ENCODE data around the gene CDK14. TPM values are rescaled to one million over a fixed set of nuclear protein-coding genes. Genes with fewer than 3 reads are reported as not detected.

Gene CDK14
- total and polyA plus RNA-seq, 2 of the 8 experiments (the other 6 are each of a cell fraction or from before 2014, with no cell fraction given) = 5.5 to 47.3 TPM

GRCh38 chr7:90761584-90761983, 165.5 kb downstream of the CDK14 start:
- no peak overlapping the region for H4K5ac ChIP-seq (ENCODE audit: insufficient read length, low read depth, low read length)
- H3K56ac ChIP-seq (replicated peaks; ENCODE audit: insufficient read length, low read depth, low read length) = no peak overlapping the region
- H3K36me3 ChIP-seq (ENCODE audit: control insufficient read depth in 2 of 4, insufficient read depth in 4 of 4, low read length in 3 of 4) = no peaks in the 10 kb centered on the region
- no peak overlapping the region for H3K14ac ChIP-seq (ENCODE audit: insufficient read length)
- H3K4me1 ChIP-seq (replicated peaks in 1 of 4; ENCODE audit: control insufficient read depth in 3 of 4, insufficient read depth in 4 of 4, low read length in 3 of 4) = peaks cover 0 to 5% (median 0%) of the 10 kb centered on the region in 4 experiments; a peak in 1 of 7 replicates
- no peak for DNase-seq (ENCODE audit: low read depth in 1 of 2, low spot score in 2 of 2)
- H2BK15ac ChIP-seq (ENCODE audit: low read length) = no peak overlapping the region
- H4K8ac ChIP-seq (ENCODE audit: extremely low read depth, insufficient read depth, low read length) = no peak overlapping the region
- no peaks in the 10 kb centered on the region for H3K27me3 ChIP-seq (replicated peaks in 1 of 4; ENCODE audit: control insufficient read depth in 3 of 4, extremely low read depth in 1 of 4, insufficient read depth in 3 of 4, low read length in 3 of 4)
- H2BK20ac ChIP-seq (ENCODE audit: low read length) = no peak overlapping the region
- H3K4ac ChIP-seq (replicated peaks; ENCODE audit: insufficient read length, low read depth, low read length) = no peak overlapping the region
- H4K20me1 ChIP-seq (replicated peaks in 1 of 2; ENCODE audit: control insufficient read depth in 1 of 2, insufficient read depth in 2 of 2, low read length in 2 of 2) = no peaks in the 10 kb centered on the region
- H3K4me2 ChIP-seq (ENCODE audit: insufficient read depth in 1 of 2, low read depth in 2 of 2, low read length in 2 of 2) = no peak overlapping the region
- no peak overlapping the region for H2BK120ac ChIP-seq (replicated peaks; ENCODE audit: low read depth, low read length)
- WGBS, 2 experiments (ENCODE audit: extremely low coverage in 1 of 2, insufficient coverage in 1 of 2, insufficient read length in 1 of 2, insufficient replicate concordance in 2 of 2, low coverage in 1 of 2, low lambda C conversion rate in 2 of 2, missing lambda C conversion rate in 1 of 2) = 77% methylated on average over 1 of the region's 1 CpG; no CpG with 5 or more reads in 1 of the 2 experiments
- ChIA-PET POLR2A (ENCODE audit: partially characterized antibody) (no interaction called here), CTCF (ENCODE audit: partially characterized antibody) (interaction anchor here (1.0 to 4.9 kb wide), 4 partner anchors 9 to 240 kb away, joined by 3 to 24 read pairs (median 5); no protein-coding TSS in a partner anchor)
- H3K4me3 ChIP-seq (ENCODE audit: extremely low read depth in 1 of 4, insufficient read depth in 2 of 4, low read depth in 3 of 4, low read length in 4 of 4) = no peak overlapping the region
- H2BK5ac ChIP-seq (ENCODE audit: low read depth, low read length) = no peak overlapping the region
- H3K27ac ChIP-seq (ENCODE audit: low read depth, low read length) = no peak overlapping the region
- no peak for FAIRE-seq
- no peaks in the 10 kb centered on the region for H3K79me2 ChIP-seq (ENCODE audit: control insufficient read depth in 1 of 2, insufficient read depth in 2 of 2, low read length in 2 of 2)
- H3K9me3 ChIP-seq (ENCODE audit: insufficient read depth in 2 of 2, low read depth in 1 of 2, low read length in 1 of 2) = no peaks in the 10 kb centered on the region
- H2AK5ac ChIP-seq (ENCODE audit: low read depth, low read length) = no peak overlapping the region
- H3K9ac ChIP-seq (replicated peaks in 1 of 4; ENCODE audit: extremely low read depth in 1 of 4, low read depth in 3 of 4, low read length in 3 of 4) = no peak overlapping the region
- H3K23me2 ChIP-seq (ENCODE audit: low read depth, low read length) = no peaks in the 10 kb centered on the region
- H3K79me1 ChIP-seq (ENCODE audit: low read depth, low read length) = no peaks in the 10 kb centered on the region
- H3K23ac ChIP-seq (ENCODE audit: insufficient read length) = no peak overlapping the region
- no peak overlapping the region for H3K18ac ChIP-seq (ENCODE audit: extremely low read depth, low read length)
- H2BK12ac ChIP-seq (ENCODE audit: low read depth, low read length) = no peak overlapping the region
- no peak overlapping the region for H4K91ac ChIP-seq (replicated peaks; ENCODE audit: insufficient read length, low read length)
- no peak overlapping the region for H2AFZ ChIP-seq (ENCODE audit: low read length)
- TF ChIP-seq EP300 (IDR thresholded peaks at IDR 0.05; ENCODE audit: borderline replicate concordance in 1 of 2, low read depth in 2 of 2, low read length in 2 of 2) (no peak), E2F6 (IDR thresholded peaks at IDR 0.05) (no peak), CEBPB (IDR thresholded peaks at IDR 0.05; ENCODE audit: low read depth, low read length) (no peak), TAF1 (IDR thresholded peaks at IDR 0.05; ENCODE audit: low read depth, low read length) (no peak), SIRT6 (IDR thresholded peaks at IDR 0.05; ENCODE audit: low read length) (no peak), KDM4A (IDR thresholded peaks at IDR 0.05; ENCODE audit: low read depth, low read length, severe bottlenecking) (no peak), POLR2AphosphoS5 (IDR thresholded peaks at IDR 0.05; ENCODE audit: low read depth, low read length) (no peak), SRF (IDR thresholded peaks at IDR 0.05; ENCODE audit: low read depth, low read length) (no peak), RNF2 (IDR thresholded peaks at IDR 0.05; ENCODE audit: borderline replicate concordance, low read depth, low read length, missing control alignments, poor library complexity, severe bottlenecking) (no peak), NRF1 (IDR thresholded peaks at IDR 0.05; ENCODE audit: low read depth, low read length) (no peak), RXRA (IDR thresholded peaks at IDR 0.05; ENCODE audit: insufficient read depth, low read depth, low read length) (no peak), POU5F1 (IDR thresholded peaks at IDR 0.05; ENCODE audit: low read depth, low read length) (no peak)
- TF ChIP-seq, protein P1, sequence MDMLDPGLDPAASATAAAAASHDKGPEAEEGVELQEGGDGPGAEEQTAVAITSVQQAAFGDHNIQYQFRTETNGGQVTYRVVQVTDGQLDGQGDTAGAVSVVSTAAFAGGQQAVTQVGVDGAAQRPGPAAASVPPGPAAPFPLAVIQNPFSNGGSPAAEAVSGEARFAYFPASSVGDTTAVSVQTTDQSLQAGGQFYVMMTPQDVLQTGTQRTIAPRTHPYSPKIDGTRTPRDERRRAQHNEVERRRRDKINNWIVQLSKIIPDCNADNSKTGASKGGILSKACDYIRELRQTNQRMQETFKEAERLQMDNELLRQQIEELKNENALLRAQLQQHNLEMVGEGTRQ (IDR thresholded peaks at IDR 0.05; ENCODE audit: low read length) = no peak
